Measurements from ENCODE around the gene LCN10. TPM values are rescaled to one million over a fixed set of nuclear protein-coding genes. Genes with fewer than 3 reads are reported as not detected.

The LCN10 gene
- total and polyA plus RNA-seq, 10 of the 15 experiments (the other 5 are each of a cell fraction or from before 2014, with no cell fraction given) = 0.06 to 1.3 (median 0.21) TPM; not detected in 1

GRCh38 chr9:136733611-136734010, 9.1 kb downstream of the LCN10 start:
- ChIA-PET POLR2A (no interaction called here), RAD21 (ENCODE audit: unreplicated experiment) (no interaction called here), SMC1A (ENCODE audit: uncharacterized antibody, unreplicated experiment) (no interaction called here), CTCF (interaction anchor here (1.1 kb wide), 1 partner anchor 8 kb away, joined by 4 read pairs; no protein-coding TSS in a partner anchor)
- Histone ChIP-seq H3K27me3 (replicated peaks in 1 of 2; ENCODE audit: control insufficient read depth in 2 of 2, insufficient read depth in 2 of 2, low read length in 1 of 2) (no peaks in the 10 kb centered on the region), H3K4me3 (no peak overlapping the region), H3K36me3 (ENCODE audit: control insufficient read depth in 2 of 2, insufficient read depth in 2 of 2, low read length in 1 of 2) (no peaks in the 10 kb centered on the region), H3K4me2 (ENCODE audit: control insufficient read depth, insufficient read depth) (no peak overlapping the region), H3K4me1 (ENCODE audit: control insufficient read depth, insufficient read depth, low read length) (peaks cover 6% of the 10 kb centered on the region), H4K20me1 (ENCODE audit: control insufficient read depth, insufficient read depth) (no peaks in the 10 kb centered on the region; the same call in 1 of the 2 replicates), H3K9ac (ENCODE audit: control insufficient read depth, insufficient read depth, low read length) (no peak overlapping the region), H2AFZ (ENCODE audit: control insufficient read depth, low read depth, low read length) (no peak overlapping the region), H3K9me3 (replicated peaks; ENCODE audit: control insufficient read depth, insufficient read depth, low read length) (no peaks in the 10 kb centered on the region), H3K79me2 (ENCODE audit: control insufficient read depth, insufficient read depth, low read length) (peaks cover 13% of the 10 kb centered on the region), H3K27ac (ENCODE audit: control insufficient read depth, insufficient read depth) (no peak overlapping the region)
- DNase-seq (ENCODE audit: low read depth, low spot score) (no peak), FAIRE-seq (no peak), ATAC-seq (no peak)
- TF ChIP-seq E4F1 (IDR thresholded peaks at IDR 0.05; ENCODE audit: borderline replicate concordance, partially characterized antibody) (no peak), CTCF (IDR thresholded peaks at IDR 0.05 in 2 of 3, conservative IDR thresholded peaks at IDR 0.05 in 1 of 3; ENCODE audit: control insufficient read depth in 2 of 3, extremely low read depth in 1 of 3, insufficient read depth in 1 of 3, low read depth in 3 of 3, low read length in 3 of 3) (no peak), SUZ12 (IDR thresholded peaks at IDR 0.05; ENCODE audit: unreplicated experiment) (no peak), STAT3 (IDR thresholded peaks at IDR 0.05; ENCODE audit: low read depth, low read length) (no peak), SREBF2 (IDR thresholded peaks at IDR 0.05; ENCODE audit: low read length) (no peak), TAF1 (IDR thresholded peaks at IDR 0.05; ENCODE audit: borderline replicate concordance, low read depth, low read length) (no peak), CBX3 (IDR thresholded peaks at IDR 0.05; ENCODE audit: borderline replicate concordance, low read depth) (no peak), RAD21 (IDR thresholded peaks at IDR 0.05; ENCODE audit: insufficient read depth, low read depth, low read length) (no peak), ESRRA (IDR thresholded peaks at IDR 0.05; ENCODE audit: low read length) (no peak), ATF7 (IDR thresholded peaks at IDR 0.05; ENCODE audit: low read depth) (no peak), CHD2 (IDR thresholded peaks at IDR 0.05; ENCODE audit: borderline replicate concordance, low read depth, low read length) (no peak), GATAD2B (conservative IDR thresholded peaks at IDR 0.05; ENCODE audit: low read depth) (no peak), CEBPB (IDR thresholded peaks at IDR 0.05; ENCODE audit: borderline replicate concordance in 1 of 2, low read depth in 2 of 2, low read length in 2 of 2) (no peak), SP1 (IDR thresholded peaks at IDR 0.05; ENCODE audit: low read depth, low read length) (no peak), PAX5 (IDR thresholded peaks at IDR 0.05; ENCODE audit: borderline replicate concordance, low read depth, low read length) (no peak), JUND (IDR thresholded peaks at IDR 0.05; ENCODE audit: low read depth, low read length) (no peak), ATF3 (IDR thresholded peaks at IDR 0.05; ENCODE audit: borderline replicate concordance, extremely low read depth, low read depth, low read length) (no peak), RAD51 (IDR thresholded peaks at IDR 0.05) (no peak), KDM1A (IDR thresholded peaks at IDR 0.05; ENCODE audit: borderline replicate concordance) (no peak), ZSCAN29 (IDR thresholded peaks at IDR 0.05) (no peak)
- intact Hi-C loops (cut with micrococcal nuclease; ENCODE audit: unreplicated experiment) (no loop called here), in situ Hi-C loops (cut with MboI) (no loop called here)
- WGBS (ENCODE audit: insufficient coverage, insufficient replicate concordance, low lambda C conversion rate, missing lambda C conversion rate) = 85% methylated on average over 12 of the region's 12 CpGs
- BruUV-seq (replicated peaks) = no TSS peak

All from GM12878 (cell line).